ENCODE measurements around the gene MT1M. TPM values are rescaled to one million over a fixed set of nuclear protein-coding genes. Genes with fewer than 3 reads are reported as not detected.

MT1M gene
- total RNA-seq, 1 experiment from 2014 or later = 0.39 TPM

- Histone ChIP-seq H3K4me2 (ENCODE audit: low read length) (no peak overlapping the region), H3K4me1 (ENCODE audit: control insufficient read depth in 1 of 2, insufficient read depth in 2 of 2, low read length in 2 of 2) (peaks cover 0 to 17% of the 10 kb centered on the region in 2 experiments; a peak in 2 of 4 replicates), H4K20me1 (ENCODE audit: insufficient read depth) (no peaks in the 10 kb centered on the region), H3K9me3 (ENCODE audit: control insufficient read depth in 1 of 2, insufficient read depth in 1 of 2, low read depth in 1 of 2, low read length in 2 of 2) (no peaks in the 10 kb centered on the region), H3K79me2 (ENCODE audit: insufficient read depth, low read length) (no peaks in the 10 kb centered on the region), H3K36me3 (ENCODE audit: control insufficient read depth in 1 of 2, insufficient read depth in 2 of 2, low read length in 2 of 2) (no peaks in the 10 kb centered on the region), H3K9me2 (ENCODE audit: insufficient read depth) (no peaks in the 10 kb centered on the region), H3K4me3 (replicated peaks in 1 of 2; ENCODE audit: low read depth in 1 of 2, low read length in 2 of 2) (no peak overlapping the region), H2AFZ (ENCODE audit: low read depth, low read length, poor library complexity, severe bottlenecking) (no peak overlapping the region), H3K9ac (ENCODE audit: low read length) (no peak overlapping the region), H3K27me3 (ENCODE audit: insufficient read depth, low read length) (no peaks in the 10 kb centered on the region), H3K27ac (ENCODE audit: low read depth, low read length) (no peak overlapping the region)
- no peak for DNase-seq (ENCODE audit: low read depth, low spot score)
- intact Hi-C loops (cut with micrococcal nuclease) = no loop called here
- no TSS peak for BruUV-seq (replicated peaks)
- TF ChIP-seq ZFX (IDR thresholded peaks at IDR 0.05) = no peak
- no peak for TF ChIP-seq REST (IDR thresholded peaks at IDR 0.05; ENCODE audit: low read depth)
- POLR2A ChIA-PET = interaction anchor here (1.0 kb wide), 1 partner anchor 8 kb away, joined by 3 read pairs; the partner anchor contains the start of gene MT1E
- RAD21 ChIA-PET (ENCODE audit: low non-redundant PET in 1 of 2, low total read pairs in 2 of 2, uncharacterized antibody in 2 of 2, unreplicated experiment in 2 of 2) = no interaction called here
- ATAC-seq = no peak
- CTCF ChIA-PET = no interaction called here
These were observed 1.1 kb downstream of the MT1M start for GRCh38 chr16:56633535-56633934.

GRCh38 chr16:56634715-56635440 lies 2.4 kb downstream of the MT1M start:
- ChIA-PET RAD21 (ENCODE audit: low non-redundant PET in 1 of 2, low total read pairs in 2 of 2, uncharacterized antibody in 2 of 2, unreplicated experiment in 2 of 2) (no interaction called here), POLR2A (no interaction called here), CTCF (no interaction called here)
- H3K4me1 ChIP-seq (ENCODE audit: control insufficient read depth in 1 of 2, insufficient read depth in 2 of 2, low read length in 2 of 2) = peaks cover 0 to 12% of the 10 kb centered on the region in 2 experiments; a peak in 2 of 4 replicates
- H3K27ac ChIP-seq (ENCODE audit: low read depth, low read length) = no peak overlapping the region
- no peaks in the 10 kb centered on the region for H4K20me1 ChIP-seq (ENCODE audit: insufficient read depth)
- H3K4me3 ChIP-seq (replicated peaks in 1 of 2; ENCODE audit: low read depth in 1 of 2, low read length in 2 of 2) = no peak overlapping the region
- no peak overlapping the region for H3K9ac ChIP-seq (ENCODE audit: low read length)
- no peaks in the 10 kb centered on the region for H3K9me3 ChIP-seq (ENCODE audit: control insufficient read depth in 1 of 2, insufficient read depth in 1 of 2, low read depth in 1 of 2, low read length in 2 of 2)
- no peaks in the 10 kb centered on the region for H3K36me3 ChIP-seq (ENCODE audit: control insufficient read depth in 1 of 2, insufficient read depth in 2 of 2, low read length in 2 of 2)
- ATAC-seq (no peak), DNase-seq (ENCODE audit: low read depth, low spot score) (no peak)
- H2AFZ ChIP-seq (ENCODE audit: low read depth, low read length, poor library complexity, severe bottlenecking) = no peak overlapping the region
- H3K27me3 ChIP-seq (ENCODE audit: insufficient read depth, low read length) = no peaks in the 10 kb centered on the region
- intact Hi-C loops (cut with micrococcal nuclease) = no loop called here
- H3K9me2 ChIP-seq (ENCODE audit: insufficient read depth) = no peaks in the 10 kb centered on the region
- no TSS peak for BruUV-seq (replicated peaks)
- H3K79me2 ChIP-seq (ENCODE audit: insufficient read depth, low read length) = no peaks in the 10 kb centered on the region
- no peak overlapping the region for H3K4me2 ChIP-seq (ENCODE audit: low read length)
- TF ChIP-seq SP1 (IDR thresholded peaks at IDR 0.05; ENCODE audit: low read depth) (no peak), JUND (IDR thresholded peaks at IDR 0.05) (no peak), EZH2 (IDR thresholded peaks at IDR 0.05) (no peak), YY1 (IDR thresholded peaks at IDR 0.05; ENCODE audit: extremely low read depth, insufficient replicate concordance, low read depth, low read length) (no peak), ELF1 (IDR thresholded peaks at IDR 0.05; ENCODE audit: borderline replicate concordance, low read depth) (no peak), ZFX (IDR thresholded peaks at IDR 0.05) (no peak), ZNF274 (IDR thresholded peaks at IDR 0.05; ENCODE audit: low read depth, low read length) (no peak), EZH2phosphoT487 (IDR thresholded peaks at IDR 0.05; ENCODE audit: borderline replicate concordance) (no peak), ATF3 (IDR thresholded peaks at IDR 0.05) (no peak), FOSL1 (IDR thresholded peaks at IDR 0.05; ENCODE audit: low read depth) (no peak), RAD21 (IDR thresholded peaks at IDR 0.05; ENCODE audit: low read depth) (no peak), CBX3 (IDR thresholded peaks at IDR 0.05; ENCODE audit: low read depth) (no peak), POLR2A (IDR thresholded peaks at IDR 0.05; ENCODE audit: borderline replicate concordance, extremely low read depth, insufficient read depth, insufficient read length) (no peak)
- TF ChIP-seq, protein P1, sequence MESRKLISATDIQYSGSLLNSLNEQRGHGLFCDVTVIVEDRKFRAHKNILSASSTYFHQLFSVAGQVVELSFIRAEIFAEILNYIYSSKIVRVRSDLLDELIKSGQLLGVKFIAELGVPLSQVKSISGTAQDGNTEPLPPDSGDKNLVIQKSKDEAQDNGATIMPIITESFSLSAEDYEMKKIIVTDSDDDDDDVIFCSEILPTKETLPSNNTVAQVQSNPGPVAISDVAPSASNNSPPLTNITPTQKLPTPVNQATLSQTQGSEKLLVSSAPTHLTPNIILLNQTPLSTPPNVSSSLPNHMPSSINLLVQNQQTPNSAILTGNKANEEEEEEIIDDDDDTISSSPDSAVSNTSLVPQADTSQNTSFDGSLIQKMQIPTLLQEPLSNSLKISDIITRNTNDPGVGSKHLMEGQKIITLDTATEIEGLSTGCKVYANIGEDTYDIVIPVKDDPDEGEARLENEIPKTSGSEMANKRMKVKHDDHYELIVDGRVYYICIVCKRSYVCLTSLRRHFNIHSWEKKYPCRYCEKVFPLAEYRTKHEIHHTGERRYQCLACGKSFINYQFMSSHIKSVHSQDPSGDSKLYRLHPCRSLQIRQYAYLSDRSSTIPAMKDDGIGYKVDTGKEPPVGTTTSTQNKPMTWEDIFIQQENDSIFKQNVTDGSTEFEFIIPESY (IDR thresholded peaks at IDR 0.05; ENCODE audit: extremely low read depth, insufficient replicate concordance, low read length) = no peak
